Measurements from ENCODE around the gene FSCN2.

GRCh38 chr17:81502471-81503017 is 25.6 kb upstream of the FSCN2 start:
- TF ChIP-seq POLR2A (IDR thresholded peaks at IDR 0.05), result no peak
- no peak for TF ChIP-seq CTCF (IDR thresholded peaks at IDR 0.05)
